SK-N-SH treated with all-trans-retinoic acid at 6 μM for 48 hours (cell line): ENCODE measurements around the gene EVI2A.

Experiments
- ATAC-seq: fragments of 200-7000 bp; cut with Tn5 transposase; 3 replicates; pipeline ENCODE4 v1.9.1; 2020; ENCODE audit warnings: mild to moderate bottlenecking, moderate library complexity
- ARNTL ChIP-seq: fragments of 450-650 bp; formaldehyde crosslinking; IDR thresholded peaks from 2 replicates; pipeline ENCODE4 v1.5.0; 2020; ENCODE audit warnings: low read depth, mild to moderate bottlenecking, moderate library complexity, borderline replicate concordance
- BACH2 ChIP-seq: fragments of 250-450 bp; sonication (Bioruptor Pico); IDR thresholded peaks from 2 replicates; pipeline ENCODE4 v1.9.0; 2021; ENCODE audit warnings: mild to moderate bottlenecking, borderline replicate concordance
- CREB5 ChIP-seq: fragments of 250-450 bp; sonication (Bioruptor Pico); IDR thresholded peaks from 2 replicates; pipeline ENCODE4 v1.5.1; 2020; ENCODE audit warnings: low read depth, mild to moderate bottlenecking, moderate library complexity
- CSDC2 ChIP-seq: fragments of 250-450 bp; sonication (Bioruptor Pico); IDR thresholded peaks from 2 replicates; pipeline ENCODE4 v1.5.0; 2020; ENCODE audit warnings: mild to moderate bottlenecking, moderate library complexity
- ESRRG ChIP-seq: fragments of 250-450 bp; sonication (Bioruptor Pico); IDR thresholded peaks from 2 replicates; pipeline ENCODE4 v1.6.1; 2021; ENCODE audit warnings: mild to moderate bottlenecking
- GLIS3 ChIP-seq: fragments of 250-450 bp; sonication (Bioruptor Pico); IDR thresholded peaks from 2 replicates; pipeline ENCODE4 v1.5.0; 2020; ENCODE audit warnings: mild to moderate bottlenecking, moderate library complexity
- ISL1 ChIP-seq: fragments of 250-450 bp; sonication (Bioruptor Pico); IDR thresholded peaks from 2 replicates; pipeline ENCODE4 v2.1.2; 2022; ENCODE audit warnings: mild to moderate bottlenecking, moderate library complexity
- OSR1 ChIP-seq: fragments of 250-450 bp; sonication (Bioruptor Pico); IDR thresholded peaks from 2 replicates; pipeline ENCODE4 v1.8.0; 2022; ENCODE audit warnings: moderate library complexity, mild to moderate bottlenecking, inconsistent platforms
- PPARA ChIP-seq: fragments of 250-450 bp; sonication (Bioruptor Pico); IDR thresholded peaks from 2 replicates; pipeline ENCODE4 v1.5.0; 2020; ENCODE audit warnings: mild to moderate bottlenecking, borderline replicate concordance
- RARB ChIP-seq: fragments of 250-450 bp; sonication (Bioruptor Pico); IDR thresholded peaks from 2 replicates; pipeline ENCODE4 v1.8.0; 2021; ENCODE audit warnings: mild to moderate bottlenecking, moderate library complexity
- SNAI2 ChIP-seq: fragments of 250-450 bp; sonication (Bioruptor Pico); IDR thresholded peaks from 2 replicates; pipeline ENCODE4 v1.5.0; 2020; ENCODE audit warnings: mild to moderate bottlenecking, moderate library complexity
- TCF4 ChIP-seq: fragments of 250-450 bp; sonication (Bioruptor Pico); IDR thresholded peaks from 2 replicates; pipeline ENCODE4 v1.8.0; 2021; ENCODE audit warnings: mild to moderate bottlenecking, moderate library complexity, borderline replicate concordance
- TOX ChIP-seq: fragments of 250-450 bp; sonication (Bioruptor Pico); IDR thresholded peaks from 2 replicates; pipeline ENCODE4 v1.8.0; 2021; ENCODE audit warnings: mild to moderate bottlenecking, moderate library complexity, borderline replicate concordance
- ZC3H10 ChIP-seq: fragments of 250-450 bp; sonication (Bioruptor Pico); IDR thresholded peaks from 2 replicates; pipeline ENCODE4 v1.5.1; 2021; ENCODE audit warnings: mild to moderate bottlenecking, moderate library complexity
- ZFP3 ChIP-seq: fragments of 250-450 bp; sonication (Bioruptor Pico); IDR thresholded peaks from 2 replicates; pipeline ENCODE4 v1.5.0; 2020; ENCODE audit warnings: mild to moderate bottlenecking, moderate library complexity
- ZFP30 ChIP-seq: fragments of 450-650 bp; formaldehyde crosslinking; IDR thresholded peaks from 2 replicates; pipeline ENCODE4 v1.5.0; 2022; ENCODE audit warnings: mild to moderate bottlenecking, moderate library complexity
- ZNF565 ChIP-seq: fragments of 450-650 bp; formaldehyde crosslinking; conservative IDR thresholded peaks from 2 replicates; pipeline ENCODE4 v1.5.0; 2020; ENCODE audit warnings: low read depth, mild to moderate bottlenecking, moderate library complexity
- ZNF8 ChIP-seq: fragments of 450-650 bp; formaldehyde crosslinking; IDR thresholded peaks from 2 replicates; pipeline ENCODE4 v1.5.0; 2020; ENCODE audit warnings: mild to moderate bottlenecking, moderate library complexity
- TF ChIP-seq, protein P1 (sequence below): fragments of 250-450 bp; sonication (Bioruptor Pico); IDR thresholded peaks from 2 replicates; pipeline ENCODE4 v1.8.0; 2020; ENCODE audit warnings: mild to moderate bottlenecking, moderate library complexity, borderline replicate concordance
- TF ChIP-seq, protein P2 (sequence below): fragments of 250-450 bp; sonication (Bioruptor Pico); IDR thresholded peaks from 2 replicates; pipeline ENCODE4 v1.5.1; 2021; ENCODE audit warnings: mild to moderate bottlenecking, moderate library complexity
- TF ChIP-seq, protein P3 (sequence below): fragments of 250-450 bp; sonication (Bioruptor Pico); IDR thresholded peaks from 2 replicates; pipeline ENCODE4 v1.5.0; 2020; ENCODE audit warnings: mild to moderate bottlenecking, moderate library complexity
- TF ChIP-seq, protein P4 (sequence below): fragments of 250-450 bp; sonication (Bioruptor Pico); IDR thresholded peaks from 2 replicates; pipeline ENCODE4 v1.8.0; 2021; ENCODE audit warnings: low read depth, mild to moderate bottlenecking, moderate library complexity, borderline replicate concordance

The EVI2A gene

GRCh38 chr17:31320241-31320640 is 1.2 kb downstream of the EVI2A start (continued):
- TF ChIP-seq TOX (CRISPR knock-in tag) = no peak
- no peak for TF ChIP-seq RARB (CRISPR knock-in tag)
- no peak for TF ChIP-seq ZFP3 (CRISPR knock-in tag)
- TF ChIP-seq CSDC2 (CRISPR knock-in tag) = no peak
- no peak for TF ChIP-seq TCF4 (CRISPR knock-in tag)
- TF ChIP-seq, protein P1, sequence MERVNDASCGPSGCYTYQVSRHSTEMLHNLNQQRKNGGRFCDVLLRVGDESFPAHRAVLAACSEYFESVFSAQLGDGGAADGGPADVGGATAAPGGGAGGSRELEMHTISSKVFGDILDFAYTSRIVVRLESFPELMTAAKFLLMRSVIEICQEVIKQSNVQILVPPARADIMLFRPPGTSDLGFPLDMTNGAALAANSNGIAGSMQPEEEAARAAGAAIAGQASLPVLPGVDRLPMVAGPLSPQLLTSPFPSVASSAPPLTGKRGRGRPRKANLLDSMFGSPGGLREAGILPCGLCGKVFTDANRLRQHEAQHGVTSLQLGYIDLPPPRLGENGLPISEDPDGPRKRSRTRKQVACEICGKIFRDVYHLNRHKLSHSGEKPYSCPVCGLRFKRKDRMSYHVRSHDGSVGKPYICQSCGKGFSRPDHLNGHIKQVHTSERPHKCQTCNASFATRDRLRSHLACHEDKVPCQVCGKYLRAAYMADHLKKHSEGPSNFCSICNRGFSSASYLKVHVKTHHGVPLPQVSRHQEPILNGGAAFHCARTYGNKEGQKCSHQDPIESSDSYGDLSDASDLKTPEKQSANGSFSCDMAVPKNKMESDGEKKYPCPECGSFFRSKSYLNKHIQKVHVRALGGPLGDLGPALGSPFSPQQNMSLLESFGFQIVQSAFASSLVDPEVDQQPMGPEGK (CRISPR knock-in tag) = no peak
- no peak for TF ChIP-seq SNAI2 (CRISPR knock-in tag)
- TF ChIP-seq OSR1 (CRISPR knock-in tag) = no peak
- TF ChIP-seq ESRRG (CRISPR knock-in tag) = no peak

DNA sequence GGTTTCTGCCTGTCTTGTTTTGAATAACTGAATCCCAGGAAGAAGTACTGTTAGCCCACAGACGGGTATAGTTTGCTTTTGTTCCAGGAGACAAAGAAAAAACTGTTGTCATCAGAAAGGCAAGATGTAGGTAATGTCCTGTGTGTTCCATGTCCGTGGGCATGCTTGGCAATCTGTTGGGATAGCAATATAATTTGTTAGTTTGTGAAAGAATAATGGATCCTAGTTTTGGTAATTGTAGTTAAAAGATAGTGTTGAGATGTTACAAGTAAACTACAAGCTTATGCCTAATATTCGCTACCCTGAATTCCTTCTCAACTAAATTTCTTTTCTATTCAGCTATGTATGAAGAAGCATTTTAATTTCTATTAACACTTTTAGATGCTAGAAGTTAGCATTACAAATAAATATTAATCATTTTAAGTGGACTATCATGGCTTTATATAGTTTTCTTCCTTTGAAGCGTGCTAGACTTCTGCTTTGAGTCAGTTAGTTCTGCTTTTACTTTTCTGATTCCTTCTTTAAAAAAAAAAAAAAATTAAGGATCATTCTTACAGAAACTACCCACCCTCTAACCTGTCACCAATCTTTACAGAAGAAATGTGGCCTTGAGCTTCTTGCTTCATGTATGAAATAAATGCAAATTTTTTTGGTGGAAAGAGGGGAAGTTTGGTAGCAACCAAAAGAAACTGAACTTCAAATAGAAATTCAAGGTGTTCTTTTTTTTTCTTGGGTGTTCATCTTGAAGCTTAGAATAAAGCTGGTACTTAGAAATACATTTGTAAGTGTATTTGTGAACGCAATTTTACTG is 2.4 kb downstream of the EVI2A start:
- ATAC-seq = no peak
- no peak for TF ChIP-seq ZC3H10 (CRISPR knock-in tag)
- TF ChIP-seq CREB5 (CRISPR knock-in tag) = no peak
- no peak for TF ChIP-seq ZFP3 (CRISPR knock-in tag)
- TF ChIP-seq ZNF565 (CRISPR knock-in tag) = no peak
- TF ChIP-seq, protein P2, sequence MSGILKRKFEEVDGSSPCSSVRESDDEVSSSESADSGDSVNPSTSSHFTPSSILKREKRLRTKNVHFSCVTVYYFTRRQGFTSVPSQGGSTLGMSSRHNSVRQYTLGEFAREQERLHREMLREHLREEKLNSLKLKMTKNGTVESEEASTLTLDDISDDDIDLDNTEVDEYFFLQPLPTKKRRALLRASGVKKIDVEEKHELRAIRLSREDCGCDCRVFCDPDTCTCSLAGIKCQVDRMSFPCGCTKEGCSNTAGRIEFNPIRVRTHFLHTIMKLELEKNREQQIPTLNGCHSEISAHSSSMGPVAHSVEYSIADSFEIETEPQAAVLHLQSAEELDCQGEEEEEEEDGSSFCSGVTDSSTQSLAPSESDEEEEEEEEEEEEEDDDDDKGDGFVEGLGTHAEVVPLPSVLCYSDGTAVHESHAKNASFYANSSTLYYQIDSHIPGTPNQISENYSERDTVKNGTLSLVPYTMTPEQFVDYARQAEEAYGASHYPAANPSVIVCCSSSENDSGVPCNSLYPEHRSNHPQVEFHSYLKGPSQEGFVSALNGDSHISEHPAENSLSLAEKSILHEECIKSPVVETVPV = no peak
- TF ChIP-seq RARB (CRISPR knock-in tag) = no peak
- TF ChIP-seq TOX (CRISPR knock-in tag) = no peak
- no peak for TF ChIP-seq TCF4 (CRISPR knock-in tag)
- TF ChIP-seq ZFP30 = no peak
- TF ChIP-seq ZNF8 (CRISPR knock-in tag) = no peak
- TF ChIP-seq, protein P1 (CRISPR knock-in tag) = no peak
- no peak for TF ChIP-seq ISL1 (CRISPR knock-in tag)
- TF ChIP-seq SNAI2 (CRISPR knock-in tag) = no peak
- TF ChIP-seq ESRRG (CRISPR knock-in tag) = no peak
- TF ChIP-seq BACH2 (CRISPR knock-in tag) = no peak
- TF ChIP-seq PPARA (CRISPR knock-in tag) = no peak
- TF ChIP-seq, all 23 proteins: peak for 0

- ATAC-seq = no peak
Observed at GRCh38 chr17:31318298-31318801, 3.1 kb downstream of the EVI2A start.

More at GRCh38 chr17:31318298-31318801, 3.1 kb downstream of the EVI2A start:
- TF ChIP-seq ISL1 (CRISPR knock-in tag) (no peak), ARNTL (CRISPR knock-in tag) (no peak), ZNF8 (CRISPR knock-in tag) (no peak), ZC3H10 (CRISPR knock-in tag) (no peak), TOX (CRISPR knock-in tag) (no peak), ZNF565 (CRISPR knock-in tag) (no peak), PPARA (CRISPR knock-in tag) (no peak), ESRRG (CRISPR knock-in tag) (no peak), GLIS3 (no peak), RARB (CRISPR knock-in tag) (no peak), BACH2 (CRISPR knock-in tag) (no peak), SNAI2 (CRISPR knock-in tag) (no peak), ZFP30 (no peak), TCF4 (CRISPR knock-in tag) (no peak), OSR1 (CRISPR knock-in tag) (no peak), CSDC2 (CRISPR knock-in tag) (no peak)
- TF ChIP-seq, protein P3, sequence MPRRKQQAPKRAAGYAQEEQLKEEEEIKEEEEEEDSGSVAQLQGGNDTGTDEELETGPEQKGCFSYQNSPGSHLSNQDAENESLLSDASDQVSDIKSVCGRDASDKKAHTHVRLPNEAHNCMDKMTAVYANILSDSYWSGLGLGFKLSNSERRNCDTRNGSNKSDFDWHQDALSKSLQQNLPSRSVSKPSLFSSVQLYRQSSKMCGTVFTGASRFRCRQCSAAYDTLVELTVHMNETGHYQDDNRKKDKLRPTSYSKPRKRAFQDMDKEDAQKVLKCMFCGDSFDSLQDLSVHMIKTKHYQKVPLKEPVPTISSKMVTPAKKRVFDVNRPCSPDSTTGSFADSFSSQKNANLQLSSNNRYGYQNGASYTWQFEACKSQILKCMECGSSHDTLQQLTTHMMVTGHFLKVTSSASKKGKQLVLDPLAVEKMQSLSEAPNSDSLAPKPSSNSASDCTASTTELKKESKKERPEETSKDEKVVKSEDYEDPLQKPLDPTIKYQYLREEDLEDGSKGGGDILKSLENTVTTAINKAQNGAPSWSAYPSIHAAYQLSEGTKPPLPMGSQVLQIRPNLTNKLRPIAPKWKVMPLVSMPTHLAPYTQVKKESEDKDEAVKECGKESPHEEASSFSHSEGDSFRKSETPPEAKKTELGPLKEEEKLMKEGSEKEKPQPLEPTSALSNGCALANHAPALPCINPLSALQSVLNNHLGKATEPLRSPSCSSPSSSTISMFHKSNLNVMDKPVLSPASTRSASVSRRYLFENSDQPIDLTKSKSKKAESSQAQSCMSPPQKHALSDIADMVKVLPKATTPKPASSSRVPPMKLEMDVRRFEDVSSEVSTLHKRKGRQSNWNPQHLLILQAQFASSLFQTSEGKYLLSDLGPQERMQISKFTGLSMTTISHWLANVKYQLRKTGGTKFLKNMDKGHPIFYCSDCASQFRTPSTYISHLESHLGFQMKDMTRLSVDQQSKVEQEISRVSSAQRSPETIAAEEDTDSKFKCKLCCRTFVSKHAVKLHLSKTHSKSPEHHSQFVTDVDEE = no peak
- TF ChIP-seq, protein P4, sequence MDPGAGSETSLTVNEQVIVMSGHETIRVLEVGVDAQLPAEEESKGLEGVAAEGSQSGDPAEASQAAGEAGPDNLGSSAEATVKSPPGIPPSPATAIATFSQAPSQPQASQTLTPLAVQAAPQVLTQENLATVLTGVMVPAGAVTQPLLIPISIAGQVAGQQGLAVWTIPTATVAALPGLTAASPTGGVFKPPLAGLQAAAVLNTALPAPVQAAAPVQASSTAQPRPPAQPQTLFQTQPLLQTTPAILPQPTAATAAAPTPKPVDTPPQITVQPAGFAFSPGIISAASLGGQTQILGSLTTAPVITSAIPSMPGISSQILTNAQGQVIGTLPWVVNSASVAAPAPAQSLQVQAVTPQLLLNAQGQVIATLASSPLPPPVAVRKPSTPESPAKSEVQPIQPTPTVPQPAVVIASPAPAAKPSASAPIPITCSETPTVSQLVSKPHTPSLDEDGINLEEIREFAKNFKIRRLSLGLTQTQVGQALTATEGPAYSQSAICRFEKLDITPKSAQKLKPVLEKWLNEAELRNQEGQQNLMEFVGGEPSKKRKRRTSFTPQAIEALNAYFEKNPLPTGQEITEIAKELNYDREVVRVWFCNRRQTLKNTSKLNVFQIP (CRISPR knock-in tag) = no peak
